ENCODE measurements around the gene POU2F3. TPM values are rescaled to one million over a fixed set of nuclear protein-coding genes. Genes with fewer than 3 reads are reported as not detected.
"Not testable (repeated sequence)": the region's sequence is repeated elsewhere in the genome, so short reads cannot be mapped to it uniquely, and the experiment has no call there.

POU2F3 gene
- total RNA-seq, 4 donors from 2014 or later, result 0.27 to 0.46 TPM; not detected in 2

DNA sequence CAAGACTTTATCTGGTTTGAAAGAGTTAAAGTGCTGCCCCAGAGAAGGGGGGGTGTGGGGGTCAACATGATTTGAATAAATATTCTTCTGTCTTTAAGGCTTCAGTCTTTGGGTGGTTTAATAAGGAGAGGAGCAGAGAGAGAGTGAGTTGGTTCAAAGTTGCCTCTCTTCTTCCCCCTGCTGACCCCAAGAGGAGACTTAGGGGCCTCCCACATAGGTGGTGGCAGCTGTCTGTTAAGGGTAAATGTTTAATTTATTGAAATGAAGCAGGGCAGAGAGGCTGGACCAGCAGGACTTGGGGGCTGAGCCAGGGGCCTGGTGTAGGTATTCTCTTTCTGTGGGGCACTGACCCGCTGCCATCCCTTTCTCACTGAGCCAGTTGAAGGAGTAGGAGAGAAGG is 5.5 kb downstream of the POU2F3 start:
- no peak overlapping the region for H3K27ac ChIP-seq
- peaks cover 72% of the 10 kb centered on the region for H3K27me3 ChIP-seq
- no peak overlapping the region for H3K4me3 ChIP-seq
- ATAC-seq, result no peak
- no peaks in the 10 kb centered on the region for H3K9me3 ChIP-seq
- TF ChIP-seq EP300 (IDR thresholded peaks at IDR 0.05) (no peak), POLR2A (IDR thresholded peaks at IDR 0.05) (no peak), POLR2AphosphoS5 (IDR thresholded peaks at IDR 0.05) (no peak)
- TF ChIP-seq, protein P1, sequence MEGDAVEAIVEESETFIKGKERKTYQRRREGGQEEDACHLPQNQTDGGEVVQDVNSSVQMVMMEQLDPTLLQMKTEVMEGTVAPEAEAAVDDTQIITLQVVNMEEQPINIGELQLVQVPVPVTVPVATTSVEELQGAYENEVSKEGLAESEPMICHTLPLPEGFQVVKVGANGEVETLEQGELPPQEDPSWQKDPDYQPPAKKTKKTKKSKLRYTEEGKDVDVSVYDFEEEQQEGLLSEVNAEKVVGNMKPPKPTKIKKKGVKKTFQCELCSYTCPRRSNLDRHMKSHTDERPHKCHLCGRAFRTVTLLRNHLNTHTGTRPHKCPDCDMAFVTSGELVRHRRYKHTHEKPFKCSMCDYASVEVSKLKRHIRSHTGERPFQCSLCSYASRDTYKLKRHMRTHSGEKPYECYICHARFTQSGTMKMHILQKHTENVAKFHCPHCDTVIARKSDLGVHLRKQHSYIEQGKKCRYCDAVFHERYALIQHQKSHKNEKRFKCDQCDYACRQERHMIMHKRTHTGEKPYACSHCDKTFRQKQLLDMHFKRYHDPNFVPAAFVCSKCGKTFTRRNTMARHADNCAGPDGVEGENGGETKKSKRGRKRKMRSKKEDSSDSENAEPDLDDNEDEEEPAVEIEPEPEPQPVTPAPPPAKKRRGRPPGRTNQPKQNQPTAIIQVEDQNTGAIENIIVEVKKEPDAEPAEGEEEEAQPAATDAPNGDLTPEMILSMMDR (IDR thresholded peaks at IDR 0.05), result no peak
- no peaks in the 10 kb centered on the region for H3K36me3 ChIP-seq
- H3K4me1 ChIP-seq, result peaks cover 0 to under 1% (median 0%) of the 10 kb centered on the region in 3 donors
- WGBS, 2 donors (ENCODE audit: low coverage in 1 of 2), result 80% methylated on average over 1 of the region's 1 CpG; no CpG with 5 or more reads in 1 of the 2 donors

DNA sequence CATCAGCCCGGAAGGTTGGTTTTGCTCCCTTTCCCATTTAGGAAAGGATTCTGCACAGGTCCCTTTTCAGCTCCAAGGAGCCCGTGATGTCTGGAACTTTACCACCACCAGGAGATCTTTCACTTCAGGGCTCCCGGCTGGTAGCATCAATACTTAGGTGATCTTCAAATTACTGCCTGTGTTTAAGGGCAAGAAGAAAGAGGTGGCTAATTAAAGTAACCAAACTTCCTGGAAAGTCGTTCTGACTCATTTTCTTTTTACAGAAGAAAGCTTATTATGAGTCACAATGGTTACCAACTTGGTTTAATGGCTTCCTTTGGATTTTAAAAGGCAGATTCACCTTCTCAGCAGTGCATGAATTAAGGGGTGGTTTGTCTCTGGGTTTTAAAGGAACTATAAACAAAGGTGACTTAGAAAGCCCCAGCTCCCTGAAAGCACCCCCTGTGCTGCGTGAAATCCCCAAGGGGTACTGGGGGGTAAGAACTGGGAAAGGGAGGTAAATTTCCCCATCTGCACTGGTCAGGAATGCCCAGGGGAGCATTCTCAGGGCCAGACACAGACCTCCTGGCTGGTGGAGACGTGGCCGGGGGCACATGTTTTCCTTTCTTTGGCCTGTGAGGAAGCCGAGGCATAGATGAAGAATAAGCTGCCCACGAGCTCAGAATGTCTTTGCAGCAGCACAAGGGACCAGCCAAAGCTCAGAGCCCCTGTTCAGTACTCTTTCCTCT is 8.8 kb downstream of the POU2F3 start:
- H3K36me3 ChIP-seq, result no peaks in the 10 kb centered on the region
- H3K27ac ChIP-seq, result no peak overlapping the region
- ATAC-seq, result no peak
- H3K4me1 ChIP-seq, result no peaks in the 10 kb centered on the region
- H3K27me3 ChIP-seq, result peaks cover 72% of the 10 kb centered on the region
- no peak overlapping the region for H3K4me3 ChIP-seq
- H3K9me3 ChIP-seq, result no peaks in the 10 kb centered on the region
- 37 to 48% methylated on average over 6 to 9 of the region's 9 CpGs for WGBS, 2 donors (ENCODE audit: low coverage in 1 of 2)
- TF ChIP-seq, protein P1 (IDR thresholded peaks at IDR 0.05), result no peak
- no peak for TF ChIP-seq POLR2A (IDR thresholded peaks at IDR 0.05)
- TF ChIP-seq POLR2AphosphoS5 (IDR thresholded peaks at IDR 0.05), result no peak
- TF ChIP-seq EP300 (IDR thresholded peaks at IDR 0.05), result no peak

DNA sequence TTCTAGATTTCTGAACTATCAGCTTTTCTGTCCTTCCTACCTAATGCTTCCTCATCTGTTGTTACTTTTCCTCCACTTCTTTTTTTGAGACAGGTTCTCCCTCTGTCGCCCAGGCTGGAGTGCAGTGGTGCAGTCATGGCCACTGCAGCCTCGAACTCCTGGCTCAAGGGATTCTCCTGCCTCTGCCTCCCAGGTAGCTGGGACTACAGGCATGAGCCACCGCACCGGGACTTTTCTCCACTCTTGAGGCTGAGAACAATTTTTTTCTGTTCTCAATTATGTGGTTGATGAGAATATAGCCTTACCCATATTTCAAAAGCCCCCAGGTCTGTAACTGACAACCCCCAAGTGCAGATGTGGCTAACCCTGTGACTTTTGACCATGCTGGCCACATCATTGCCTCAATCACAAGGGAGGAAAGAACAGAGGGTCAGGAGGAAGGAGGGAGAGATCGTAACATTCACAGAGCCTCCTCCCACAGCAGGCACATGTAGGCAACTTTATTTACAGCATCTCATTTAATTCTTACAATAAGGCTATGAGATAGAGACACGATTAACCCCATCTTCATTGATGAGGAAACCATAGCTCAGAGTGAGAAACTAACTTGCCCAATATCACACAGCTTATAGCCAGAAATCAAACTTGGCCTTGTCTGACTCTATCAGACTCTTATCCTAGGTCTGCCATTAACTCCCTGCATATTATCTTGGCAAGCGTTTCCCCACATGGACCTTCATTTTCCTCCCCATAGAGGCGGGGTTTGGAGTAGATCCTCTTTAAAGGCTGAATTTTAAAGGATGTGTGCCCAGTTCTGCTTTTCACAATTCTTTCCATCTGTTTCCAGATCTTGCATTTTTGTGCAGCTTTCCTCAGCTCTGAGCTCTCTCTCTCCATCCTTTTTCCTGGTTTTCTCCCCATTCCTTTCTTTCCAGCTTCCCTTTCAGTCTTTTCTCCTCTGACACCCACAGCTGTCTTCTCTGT is 9.6 kb downstream of the POU2F3 start:
- Histone ChIP-seq H3K4me1 (no peaks in the 10 kb centered on the region), H3K4me3 (no peak overlapping the region), H3K9me3 (no peaks in the 10 kb centered on the region), H3K27ac (no peak overlapping the region), H3K27me3 (peaks cover 72% of the 10 kb centered on the region), H3K36me3 (no peaks in the 10 kb centered on the region)
- 81 to 85% methylated on average over 8 of the region's 8 CpGs for WGBS, 2 donors (ENCODE audit: low coverage in 1 of 2)
- no peak for ATAC-seq
- TF ChIP-seq, protein P1 (IDR thresholded peaks at IDR 0.05), result no peak
- TF ChIP-seq EP300 (IDR thresholded peaks at IDR 0.05) (no peak), POLR2A (IDR thresholded peaks at IDR 0.05) (no peak), POLR2AphosphoS5 (IDR thresholded peaks at IDR 0.05) (no peak)

DNA sequence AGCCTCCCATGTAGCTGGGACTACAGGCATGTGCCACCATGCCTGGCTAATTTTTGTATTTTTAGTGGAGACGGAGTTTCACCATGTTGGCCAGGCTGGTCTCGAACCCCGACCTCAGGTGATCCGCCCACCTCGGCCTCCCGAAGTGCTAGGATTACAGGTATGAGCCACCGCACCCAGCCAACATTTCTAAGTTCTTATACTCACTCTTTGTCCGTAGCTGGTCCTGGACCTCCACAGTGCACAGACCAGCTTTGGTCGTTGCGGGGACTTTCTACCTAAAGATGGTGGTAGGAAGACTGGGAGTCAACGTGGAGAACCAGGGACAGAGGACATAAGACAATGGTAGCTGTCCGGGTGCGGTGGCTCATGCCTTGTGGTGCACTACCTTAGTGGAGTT is 13.4 kb downstream of the POU2F3 start:
- H3K36me3 ChIP-seq, H3K9me3 ChIP-seq, H3K4me1 ChIP-seq, ATAC-seq, H3K27ac ChIP-seq, H3K4me3 ChIP-seq: not testable (repeated sequence)
- H3K27me3 ChIP-seq, result peaks cover 98% of the 10 kb centered on the region
- WGBS, 2 donors (ENCODE audit: low coverage in 1 of 2), result 90% methylated on average over 2 to 4 of the region's 13 CpGs

DNA sequence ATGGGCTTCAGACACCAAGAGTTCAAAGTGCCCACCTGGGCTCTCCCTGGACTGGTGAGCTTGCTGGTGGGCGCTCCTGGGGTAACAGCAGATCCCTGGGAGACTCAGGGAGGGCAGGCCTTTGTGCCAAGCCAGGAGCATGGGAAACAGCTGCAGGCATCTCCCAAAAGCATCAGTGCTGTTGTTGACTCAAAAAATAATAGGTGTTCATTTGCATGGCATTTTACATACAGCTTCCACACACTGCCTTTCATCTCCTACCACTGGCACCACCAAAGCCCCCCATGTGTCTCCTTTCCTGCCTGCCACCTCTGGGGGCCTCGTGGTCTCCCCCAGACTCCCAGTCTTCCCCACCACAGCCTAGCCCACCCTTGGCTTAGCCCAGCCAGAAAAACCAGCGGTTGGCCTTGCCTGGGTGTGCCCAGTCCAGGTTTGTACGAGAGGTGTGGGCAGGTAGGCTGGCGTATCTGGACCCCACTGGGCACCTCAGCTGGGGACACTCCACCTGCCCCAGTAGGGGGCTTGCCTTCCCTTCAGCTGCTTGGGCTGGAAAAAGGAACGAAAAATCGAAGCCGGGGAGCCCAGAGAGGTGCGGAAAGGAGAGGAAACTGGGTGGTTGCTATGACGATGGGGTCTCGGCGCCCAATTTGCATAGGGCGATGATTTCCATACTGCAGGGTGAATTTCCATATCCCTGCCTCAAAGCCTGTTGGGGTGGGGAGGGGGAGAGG is 15.0 kb downstream of the POU2F3 start:
- H3K4me1 ChIP-seq, result no peaks in the 10 kb centered on the region
- H3K4me3 ChIP-seq, result no peak overlapping the region
- TF ChIP-seq, protein P1 (IDR thresholded peaks at IDR 0.05), result no peak
- TF ChIP-seq POLR2AphosphoS5 (IDR thresholded peaks at IDR 0.05) (no peak), POLR2A (IDR thresholded peaks at IDR 0.05) (no peak), EP300 (IDR thresholded peaks at IDR 0.05) (no peak)
- ATAC-seq, result no peak
- H3K27me3 ChIP-seq, result peaks cover 95% of the 10 kb centered on the region
- no peaks in the 10 kb centered on the region for H3K9me3 ChIP-seq
- no peaks in the 10 kb centered on the region for H3K36me3 ChIP-seq
- no peak overlapping the region for H3K27ac ChIP-seq
- WGBS, 2 donors (ENCODE audit: low coverage in 1 of 2), result 6 to 7% methylated on average over 3 to 8 of the region's 13 CpGs
